Activated naive CD4-positive, alpha-beta T cell treated with anti-CD3 and anti-CD28 coated beads for 36 hours (primary cell): Measurements from ENCODE around the gene TRMT10C. TPM values are rescaled to one million over a fixed set of nuclear protein-coding genes. Genes with fewer than 3 reads are reported as not detected.

Experiments
- CTCF ChIA-PET: fragments of 350-600 bp; sonication (Branson Sonifier 250); formaldehyde crosslinking; loops from one replicate; lab custom pipeline; 2021; ENCODE audit warnings: antibody characterized with exemption; lab: Charles Lee
- DNase-seq: peaks from one replicate; pipeline ENCODE4 v3.0.0-alpha.2; 2020
- H3K27ac Mint-ChIP-seq: one replicate; pipeline ENCODE4 v1.8.0; 2021; ENCODE audit warnings: mild to moderate bottlenecking, mixed read lengths
- H3K27me3 Mint-ChIP-seq: one replicate; pipeline ENCODE4 v1.8.0; 2021; ENCODE audit warnings: low read depth, mixed read lengths
- H3K36me3 Mint-ChIP-seq: one replicate; pipeline ENCODE4 v1.8.0; 2021; ENCODE audit warnings: low read depth, mixed read lengths
- H3K4me1 Mint-ChIP-seq: one replicate; pipeline ENCODE4 v1.8.0; 2021; ENCODE audit warnings: low read depth, mixed read lengths
- H3K4me3 Mint-ChIP-seq: one replicate; pipeline ENCODE4 v1.8.0; 2021; ENCODE audit warnings: mild to moderate bottlenecking, moderate library complexity, mixed read lengths
- H3K9me3 Mint-ChIP-seq: one replicate; pipeline ENCODE4 v1.8.0; 2021; ENCODE audit warnings: mixed read lengths
- intact Hi-C: fragments of 100-400 bp; cut with micrococcal nuclease; formaldehyde crosslinking; loops from one replicate; pipeline ENCODE4 v1.15.1; 2023
- total RNA-seq, 2 experiments: library from RNA; stranded (reverse); gene quantifications; one replicate each; pipeline ENCODE4 v1.2.3, GENCODE V29; 2021

TRMT10C gene
- total RNA-seq = 10 to 100 TPM; 24.0 to 24.4 TPM

GRCh38 chr3:101561630-101562328, at the start of gene TRMT10C:
Gene TRMT10C (plus strand): TSS chr3:101561868. CDS start chr3:101564782, 2,914 bp downstream.
- H3K27ac Mint-ChIP-seq = peak within 1 kb of the TSS; percentile 94
- peaks cover 40% of the 10 kb centered on the region for H3K4me1 Mint-ChIP-seq
- CTCF ChIA-PET = interaction anchor here (0.6 to 1.6 kb wide), 3 partner anchors 8 to 375 kb away, joined by 3 to 6 read pairs (median 3); no protein-coding TSS in a partner anchor
- peaks cover 37% of the 10 kb centered on the region for H3K36me3 Mint-ChIP-seq
- peak; percentile 96 for DNase-seq
- H3K4me3 Mint-ChIP-seq = peak within 1 kb of the TSS; percentile 97
- intact Hi-C loops = loop anchor here (1.0 kb wide), 8 partner anchors 13 to 171 kb away; partner anchors contain the start of genes CEP97, PCNP, RPL24 and ZBTB11
- no peaks in the 10 kb centered on the region for H3K9me3 Mint-ChIP-seq
- no peaks in the 10 kb centered on the region for H3K27me3 Mint-ChIP-seq

- Mint-ChIP-seq H3K27ac (peak overlapping the region; percentile 97), H3K9me3 (no peaks in the 10 kb centered on the region), H3K36me3 (peaks cover 8% of the 10 kb centered on the region), H3K4me1 (peaks cover 48% of the 10 kb centered on the region), H3K27me3 (no peaks in the 10 kb centered on the region), H3K4me3 (peak overlapping the region; percentile 97)
- CTCF ChIA-PET = interaction anchor here (1.0 kb wide), 1 partner anchor 45 kb away, joined by 3 read pairs; no protein-coding TSS in a partner anchor
- intact Hi-C loops = loop anchor here (1.0 to 10.0 kb wide), 6 partner anchors 49 to 1112 kb away; partner anchors contain the start of genes LNP1, TFG, TOMM70 and TRMT10C
- DNase-seq = no peak
Measured at GRCh38 chr3:101512396-101512645, 49.3 kb upstream of the TRMT10C start.

GRCh38 chr3:101512646-101513418, 48.8 kb upstream of the TRMT10C start, which contains the start of gene SENP7:
Gene SENP7 (minus strand): TSS chr3:101513212. CDS start chr3:101513130, 82 bp downstream.
- Mint-ChIP-seq H3K9me3 (no peaks in the 10 kb centered on the region), H3K27ac (peak within 1 kb of the TSS; percentile 97), H3K4me3 (peak within 1 kb of the TSS; percentile 97), H3K36me3 (peaks cover 8% of the 10 kb centered on the region), H3K4me1 (peaks cover 50% of the 10 kb centered on the region), H3K27me3 (no peaks in the 10 kb centered on the region)
- DNase-seq = peak; percentile 89
- intact Hi-C loops = loop anchor here (1.0 to 10.0 kb wide), 7 partner anchors 48 to 1112 kb away; partner anchors contain the start of genes LNP1, PCNP, TFG and TOMM70
- CTCF ChIA-PET = interaction anchor here (1.0 to 1.5 kb wide), 2 partner anchors 9 to 45 kb away, joined by 3 to 4 read pairs; no protein-coding TSS in a partner anchor

GRCh38 chr3:101513419-101513986, 48.2 kb upstream of the TRMT10C start:
- Mint-ChIP-seq H3K9me3 (no peaks in the 10 kb centered on the region), H3K27ac (peak overlapping the region; percentile 97), H3K4me3 (peak overlapping the region; percentile 97), H3K4me1 (peaks cover 53% of the 10 kb centered on the region), H3K36me3 (peaks cover 7% of the 10 kb centered on the region), H3K27me3 (no peaks in the 10 kb centered on the region)
- intact Hi-C loops = loop anchor here (1.0 to 10.0 kb wide), 4 partner anchors 61 to 1113 kb away; partner anchors contain the start of genes LNP1, PCNP and TOMM70
- CTCF ChIA-PET = interaction anchor here (1.5 kb wide), 1 partner anchor 8 kb away, joined by 4 read pairs; no protein-coding TSS in a partner anchor
- DNase-seq = no peak

- CTCF ChIA-PET = interaction anchor here (0.9 to 1.9 kb wide), 7 partner anchors 10 to 1056 kb away, joined by 3 to 9 read pairs (median 5); partner anchors contain the start of gene PCNP
- Mint-ChIP-seq H3K9me3 (no peaks in the 10 kb centered on the region), H3K4me3 (peak overlapping the region; percentile 73), H3K27ac (peak overlapping the region; percentile 97), H3K4me1 (peaks cover 61% of the 10 kb centered on the region), H3K36me3 (no peaks in the 10 kb centered on the region), H3K27me3 (no peaks in the 10 kb centered on the region)
- intact Hi-C loops = loop anchor here (1.0 to 10.0 kb wide), 16 partner anchors 13 to 868 kb away; partner anchors contain the start of genes CEP97, NXPE3, PCNP and TFG
- DNase-seq = peak; percentile 71
Measured at GRCh38 chr3:101518421-101518871, 43.2 kb upstream of the TRMT10C start.

- Mint-ChIP-seq H3K27me3 (no peaks in the 10 kb centered on the region), H3K4me3 (peak overlapping the region; percentile 27), H3K36me3 (no peaks in the 10 kb centered on the region), H3K9me3 (no peaks in the 10 kb centered on the region), H3K27ac (peak overlapping the region; percentile 97), H3K4me1 (peaks cover 57% of the 10 kb centered on the region)
- intact Hi-C loops = loop anchor here (2.0 to 10.0 kb wide), 4 partner anchors 259 to 869 kb away; partner anchors contain the start of gene NXPE3
- CTCF ChIA-PET = interaction anchor here (0.6 to 1.9 kb wide), 11 partner anchors 10 to 138 kb away, joined by 3 to 9 read pairs (median 6); partner anchors contain the start of genes PCNP and TRMT10C
- no peak for DNase-seq
Measured at GRCh38 chr3:101519685-101520365, 41.8 kb upstream of the TRMT10C start.

GRCh38 chr3:101521211-101521701, 40.4 kb upstream of the TRMT10C start:
- Mint-ChIP-seq H3K27me3 (no peaks in the 10 kb centered on the region), H3K9me3 (no peaks in the 10 kb centered on the region), H3K4me1 (peaks cover 52% of the 10 kb centered on the region), H3K36me3 (no peaks in the 10 kb centered on the region), H3K27ac (peak overlapping the region; percentile 97), H3K4me3 (peak overlapping the region; percentile 65)
- intact Hi-C loops = no loop called here
- CTCF ChIA-PET = interaction anchor here (0.9 to 1.7 kb wide), 5 partner anchors 9 to 53 kb away, joined by 4 to 7 read pairs (median 5); partner anchors contain the start of gene PCNP
- DNase-seq = peak; percentile 30

- Mint-ChIP-seq H3K27ac (no peak overlapping the region), H3K36me3 (peaks cover 4% of the 10 kb centered on the region), H3K4me1 (peaks cover 37% of the 10 kb centered on the region), H3K27me3 (no peaks in the 10 kb centered on the region), H3K4me3 (no peak overlapping the region), H3K9me3 (peaks cover 8% of the 10 kb centered on the region)
- intact Hi-C loops = no loop called here
- CTCF ChIA-PET = interaction anchor here (0.6 to 1.3 kb wide), 2 partner anchors 9 to 327 kb away, joined by 3 to 7 read pairs; no protein-coding TSS in a partner anchor
- DNase-seq = no peak
Measured at GRCh38 chr3:101527441-101527840, 34.2 kb upstream of the TRMT10C start.

- Mint-ChIP-seq H3K27ac (no peak overlapping the region), H3K4me3 (no peak overlapping the region), H3K9me3 (peaks cover 8% of the 10 kb centered on the region), H3K4me1 (peaks cover 35% of the 10 kb centered on the region), H3K27me3 (no peaks in the 10 kb centered on the region), H3K36me3 (peaks cover 4% of the 10 kb centered on the region)
- intact Hi-C loops = loop anchor here (2.0 kb wide), 1 partner anchor 15 kb away; no protein-coding TSS in a partner anchor
- DNase-seq = no peak
- CTCF ChIA-PET = interaction anchor here (0.6 to 1.3 kb wide), 2 partner anchors 9 to 328 kb away, joined by 3 to 7 read pairs; no protein-coding TSS in a partner anchor
Measured at GRCh38 chr3:101527906-101528305, 33.8 kb upstream of the TRMT10C start.

GRCh38 chr3:101529816-101530685, 31.6 kb upstream of the TRMT10C start:
- Mint-ChIP-seq H3K4me1 (peaks cover 36% of the 10 kb centered on the region), H3K4me3 (no peak overlapping the region), H3K27ac (peak overlapping the region; percentile 60), H3K9me3 (peaks cover 8% of the 10 kb centered on the region), H3K27me3 (no peaks in the 10 kb centered on the region), H3K36me3 (peaks cover 4% of the 10 kb centered on the region)
- CTCF ChIA-PET = interaction anchor here (0.6 to 1.9 kb wide), 6 partner anchors 9 to 148 kb away, joined by 3 to 7 read pairs (median 5); no protein-coding TSS in a partner anchor
- no peak for DNase-seq
- intact Hi-C loops = loop anchor here (2.0 kb wide), 1 partner anchor 13 kb away; no protein-coding TSS in a partner anchor
